Measurements from ENCODE around the gene PIGW. TPM values are rescaled to one million over a fixed set of nuclear protein-coding genes. Genes with fewer than 3 reads are reported as not detected.
A peak's percentile ranks its signal among the peaks of the same experiment; 100 is the strongest.

The PIGW gene
- total RNA-seq, 1 donor from 2014 or later: 3.2 TPM

GRCh38 chr17:36542755-36543154 lies 8.0 kb downstream of the PIGW start:
- Histone ChIP-seq H3K27me3 (no peaks in the 10 kb centered on the region), H3K9me3 (no peaks in the 10 kb centered on the region), H3K27ac (no peak overlapping the region), H3K4me3 (no peak overlapping the region), H3K36me3 (peaks cover 0 to under 1% of the 10 kb centered on the region in 2 donors), H3K4me1 (peaks cover 33% of the 10 kb centered on the region)
- TF ChIP-seq POLR2AphosphoS5 (IDR thresholded peaks at IDR 0.05; ENCODE audit: insufficient read depth in 1 of 2, low read depth in 1 of 2): no peak
- no peak for TF ChIP-seq POLR2A (IDR thresholded peaks at IDR 0.05)
- no peak for TF ChIP-seq CTCF (IDR thresholded peaks at IDR 0.05)
- intact Hi-C loops (cut with DNase I): loop anchor here (10.0 kb wide), 1 partner anchor 52 kb away; the partner anchor contains the start of gene DHRS11
- no peak for DNase-seq (ENCODE audit: extremely low spot score in 2 of 2)

GRCh38 chr17:36544044-36544306 lies 9.2 kb downstream of the PIGW start:
- no peak for DNase-seq (ENCODE audit: extremely low spot score in 2 of 2)
- Histone ChIP-seq H3K4me1 (peaks cover 45% of the 10 kb centered on the region), H3K4me3 (peak overlapping the region; percentile 94 to 98), H3K27me3 (no peaks in the 10 kb centered on the region), H3K36me3 (no peaks in the 10 kb centered on the region), H3K9me3 (no peaks in the 10 kb centered on the region), H3K27ac (peak overlapping the region; percentile 100)
- no peak for TF ChIP-seq POLR2AphosphoS5 (IDR thresholded peaks at IDR 0.05; ENCODE audit: insufficient read depth in 1 of 2, low read depth in 1 of 2)
- no peak for TF ChIP-seq CTCF (IDR thresholded peaks at IDR 0.05)
- TF ChIP-seq POLR2A (IDR thresholded peaks at IDR 0.05): no peak
- intact Hi-C loops (cut with DNase I): loop anchor here (10.0 kb wide), 1 partner anchor 51 kb away; the partner anchor contains the start of gene DHRS11

- TF ChIP-seq POLR2A (IDR thresholded peaks at IDR 0.05) (peak in 1 of 2 donors; percentile 89), POLR2AphosphoS5 (IDR thresholded peaks at IDR 0.05; ENCODE audit: insufficient read depth in 1 of 2, low read depth in 1 of 2) (peak in 1 of 2 donors; percentile 96), CTCF (IDR thresholded peaks at IDR 0.05) (no peak)
- Histone ChIP-seq H3K27me3 (no peaks in the 10 kb centered on the region), H3K9me3 (no peaks in the 10 kb centered on the region), H3K4me3 (peak within 1 kb of the TSS; percentile 94 to 98), H3K36me3 (no peaks in the 10 kb centered on the region), H3K4me1 (peaks cover 50% of the 10 kb centered on the region), H3K27ac (peak within 1 kb of the TSS; percentile 100)
- peak in 1 of 2 donors; percentile 91 for DNase-seq (ENCODE audit: extremely low spot score in 2 of 2)
- intact Hi-C loops (cut with DNase I): loop anchor here (10.0 kb wide), 1 partner anchor 50 kb away; the partner anchor contains the start of gene DHRS11
Observed at GRCh38 chr17:36544307-36545076, 9.7 kb downstream of the PIGW start, which contains the start of gene GGNBP2. TSS of gene GGNBP2 (plus strand) at chr17:36544919. CDS start at chr17:36545725, 806 bp downstream.

- no peaks in the 10 kb centered on the region for H3K36me3 ChIP-seq
- intact Hi-C loops (cut with DNase I): loop anchor here (10.0 kb wide), 1 partner anchor 50 kb away; the partner anchor contains the start of gene DHRS11
- H3K4me3 ChIP-seq: peak overlapping the region; percentile 94 to 98
- TF ChIP-seq POLR2A (IDR thresholded peaks at IDR 0.05): no peak
- TF ChIP-seq POLR2AphosphoS5 (IDR thresholded peaks at IDR 0.05; ENCODE audit: insufficient read depth in 1 of 2, low read depth in 1 of 2): peak in 1 of 2 donors; percentile 0
- H3K27me3 ChIP-seq: no peaks in the 10 kb centered on the region
- peaks cover 51% of the 10 kb centered on the region for H3K4me1 ChIP-seq
- H3K9me3 ChIP-seq: no peaks in the 10 kb centered on the region
- H3K27ac ChIP-seq: peak overlapping the region; percentile 100
- no peak for DNase-seq (ENCODE audit: extremely low spot score in 2 of 2)
Observed at GRCh38 chr17:36545077-36545464, 10.3 kb downstream of the PIGW start.

- no peaks in the 10 kb centered on the region for H3K9me3 ChIP-seq
- no peaks in the 10 kb centered on the region for H3K36me3 ChIP-seq
- H3K27ac ChIP-seq: peak overlapping the region; percentile 100
- H3K4me1 ChIP-seq: peaks cover 54% of the 10 kb centered on the region
- peak; percentile 16 to 47 for TF ChIP-seq POLR2AphosphoS5 (IDR thresholded peaks at IDR 0.05; ENCODE audit: insufficient read depth in 1 of 2, low read depth in 1 of 2)
- TF ChIP-seq POLR2A (IDR thresholded peaks at IDR 0.05): peak in 1 of 2 donors; percentile 56
- peak in 1 of 3 experiments; percentile 5 for TF ChIP-seq CTCF (IDR thresholded peaks at IDR 0.05)
- peak overlapping the region; percentile 94 to 98 for H3K4me3 ChIP-seq
- no peaks in the 10 kb centered on the region for H3K27me3 ChIP-seq
- DNase-seq (ENCODE audit: extremely low spot score in 2 of 2): peak in 1 of 2 donors; percentile 98
- intact Hi-C loops (cut with DNase I): loop anchor here (10.0 kb wide), 1 partner anchor 49 kb away; the partner anchor contains the start of gene DHRS11
Observed at GRCh38 chr17:36545465-36546417, 11.0 kb downstream of the PIGW start.
